Endodermal cell (in vitro differentiated cells): ENCODE measurements around the gene DOCK4. TPM values are rescaled to one million over a fixed set of nuclear protein-coding genes. Genes with fewer than 3 reads are reported as not detected.

Experiments used
- DNase-seq: peaks from one replicate; pipeline ENCODE4 v3.0.0-alpha.2; 2017
- H3K27ac ChIP-seq: 2 replicates; pipeline ENCODE4 v1.5.1; 2013; ENCODE audit warnings: mild to moderate bottlenecking, low read depth, low read length, moderate library complexity
- H3K27me3 ChIP-seq: 2 replicates; pipeline ENCODE4 v1.6.1; 2013; ENCODE audit warnings: mild to moderate bottlenecking, low read length, moderate library complexity; ENCODE audit not compliant: insufficient read depth, control insufficient read depth, poor library complexity, severe bottlenecking
- H3K36me3 ChIP-seq: 2 replicates; pipeline ENCODE4 v1.7.0; 2013; ENCODE audit warnings: mild to moderate bottlenecking, low read length, moderate library complexity; ENCODE audit not compliant: control insufficient read depth, insufficient read depth
- H3K4me1 ChIP-seq: one replicate; pipeline ENCODE4 v1.7.0; 2013; ENCODE audit warnings: low read length; ENCODE audit not compliant: control insufficient read depth, insufficient read depth
- H3K4me3 ChIP-seq: 2 replicates; pipeline ENCODE4 v1.5.1; 2013; ENCODE audit warnings: mild to moderate bottlenecking, low read length, moderate library complexity
- H3K9ac ChIP-seq: 2 replicates; pipeline ENCODE4 v1.6.1; 2013; ENCODE audit warnings: mild to moderate bottlenecking, low read length, moderate library complexity; ENCODE audit not compliant: poor library complexity, severe bottlenecking; ENCODE audit errors: extremely low read depth
- H3K9me3 ChIP-seq: 2 replicates; pipeline ENCODE4 v1.6.1; 2013; ENCODE audit warnings: mild to moderate bottlenecking, low read length, moderate library complexity; ENCODE audit not compliant: control insufficient read depth
- H3K27ac Mint-ChIP-seq: 2 replicates; pipeline ENCODE4 v1.8.0; 2020; ENCODE audit warnings: mixed read lengths
- H3K27me3 Mint-ChIP-seq: 2 replicates; pipeline ENCODE4 v1.8.0; 2021; ENCODE audit warnings: mild to moderate bottlenecking, mixed read lengths; ENCODE audit not compliant: insufficient read depth
- H3K36me3 Mint-ChIP-seq: 2 replicates; pipeline ENCODE4 v1.8.0; 2020; ENCODE audit warnings: low read depth, mixed read lengths
- H3K4me1 Mint-ChIP-seq: 2 replicates; pipeline ENCODE4 v1.8.0; 2020; ENCODE audit warnings: mixed read lengths
- H3K4me3 Mint-ChIP-seq: 2 replicates; pipeline ENCODE4 v1.8.0; 2020; ENCODE audit warnings: mild to moderate bottlenecking, moderate library complexity, mixed read lengths
- H3K9me3 Mint-ChIP-seq: 2 replicates; pipeline ENCODE4 v1.8.0; 2020; ENCODE audit warnings: mild to moderate bottlenecking, mixed read lengths
- WGBS, 2 experiments: methylation state at CpG; one replicate each; pipeline versions ENCODE4 v1.1.5 to v1.1.7; 2013; ENCODE audit warnings: missing lambda C conversion rate in 2 of 2, mixed read lengths in 1 of 2; ENCODE audit not compliant: insufficient coverage in 1 of 2, insufficient read length in 1 of 2; 5-methylcytosine and 5-hydroxymethylcytosine counted together
- total RNA-seq, 2 donors: library from RNA; stranded (reverse); fragmentation: NEBNext Ultra II Directional in 1 of 2; extraction: Animal tissue kit (Norgen Biotek cat#: 25700) in 1 of 2; gene quantifications; 2 replicates in 1 of 2; 3 replicates in 1 of 2; pipeline ENCODE4 v1.2.1, GENCODE V29; 2021
- TF ChIP-seq, protein P1 (sequence below): fragments of 200-600 bp; sonication (generic); conservative IDR thresholded peaks from 2 replicates; pipeline ENCODE4 v1.5.0; 2021; ENCODE audit warnings: antibody characterized with exemption, mild to moderate bottlenecking

DOCK4 gene
- total RNA-seq, 2 donors from 2014 or later = 11.2 to 15.3 TPM

DNA sequence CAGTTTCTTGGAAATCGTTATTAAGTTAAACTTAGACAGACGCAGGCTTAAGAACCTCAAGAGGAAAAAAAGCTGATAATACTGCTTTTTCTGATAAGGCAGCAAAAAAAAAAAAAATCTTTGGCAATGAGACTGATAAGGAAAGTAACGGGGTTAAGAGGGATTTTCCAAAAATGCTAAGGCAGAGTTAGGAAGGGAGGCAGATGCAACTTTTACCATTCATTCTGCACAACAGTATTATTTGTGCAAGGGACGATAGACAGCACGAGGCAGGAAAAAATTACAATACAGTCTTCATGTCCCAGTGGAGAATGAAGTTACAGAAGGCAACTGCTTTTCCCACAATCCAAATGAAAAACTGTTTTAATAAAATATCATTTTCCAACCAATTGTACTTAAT is 194.0 kb downstream of the DOCK4 start:
- TF ChIP-seq, protein P1, sequence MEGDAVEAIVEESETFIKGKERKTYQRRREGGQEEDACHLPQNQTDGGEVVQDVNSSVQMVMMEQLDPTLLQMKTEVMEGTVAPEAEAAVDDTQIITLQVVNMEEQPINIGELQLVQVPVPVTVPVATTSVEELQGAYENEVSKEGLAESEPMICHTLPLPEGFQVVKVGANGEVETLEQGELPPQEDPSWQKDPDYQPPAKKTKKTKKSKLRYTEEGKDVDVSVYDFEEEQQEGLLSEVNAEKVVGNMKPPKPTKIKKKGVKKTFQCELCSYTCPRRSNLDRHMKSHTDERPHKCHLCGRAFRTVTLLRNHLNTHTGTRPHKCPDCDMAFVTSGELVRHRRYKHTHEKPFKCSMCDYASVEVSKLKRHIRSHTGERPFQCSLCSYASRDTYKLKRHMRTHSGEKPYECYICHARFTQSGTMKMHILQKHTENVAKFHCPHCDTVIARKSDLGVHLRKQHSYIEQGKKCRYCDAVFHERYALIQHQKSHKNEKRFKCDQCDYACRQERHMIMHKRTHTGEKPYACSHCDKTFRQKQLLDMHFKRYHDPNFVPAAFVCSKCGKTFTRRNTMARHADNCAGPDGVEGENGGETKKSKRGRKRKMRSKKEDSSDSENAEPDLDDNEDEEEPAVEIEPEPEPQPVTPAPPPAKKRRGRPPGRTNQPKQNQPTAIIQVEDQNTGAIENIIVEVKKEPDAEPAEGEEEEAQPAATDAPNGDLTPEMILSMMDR = no peak
- Histone ChIP-seq H3K9ac (no peak overlapping the region), H3K4me1 (peaks cover 5% of the 10 kb centered on the region), H3K9me3 (no peaks in the 10 kb centered on the region), H3K36me3 (no peaks in the 10 kb centered on the region), H3K4me3 (no peak overlapping the region), H3K27ac (no peak overlapping the region), H3K27me3 (no peaks in the 10 kb centered on the region)
- Mint-ChIP-seq H3K9me3 (no peaks in the 10 kb centered on the region), H3K27ac (no peak overlapping the region), H3K4me3 (no peak overlapping the region), H3K27me3 (no peaks in the 10 kb centered on the region), H3K36me3 (no peaks in the 10 kb centered on the region), H3K4me1 (peaks cover 14% of the 10 kb centered on the region)
- no peak for DNase-seq
- WGBS, 2 experiments = 88% methylated on average over 4 to 5 of the region's 5 CpGs

DNA sequence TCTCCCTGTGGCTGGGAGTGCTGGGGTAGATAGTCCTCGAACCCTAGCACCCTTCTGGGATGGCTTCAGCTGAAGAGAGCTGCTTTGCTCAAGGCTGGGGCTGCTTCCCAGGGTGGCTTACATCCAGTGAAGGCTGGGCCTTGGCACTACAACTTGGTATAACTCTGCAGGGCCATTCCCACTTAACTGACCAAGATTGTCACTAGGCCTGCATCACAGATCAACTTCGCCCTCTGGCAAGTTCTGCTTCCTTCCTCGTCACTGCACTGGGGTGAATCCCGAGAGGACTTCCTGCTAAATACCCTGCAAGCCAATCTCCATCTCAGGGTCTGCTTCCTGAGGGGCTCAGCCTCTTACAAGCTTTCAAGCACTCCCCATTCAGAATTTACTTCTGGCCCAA is 195.2 kb downstream of the DOCK4 start:
- Histone ChIP-seq H3K4me1 (peaks cover 5% of the 10 kb centered on the region), H3K27ac (no peak overlapping the region), H3K9me3 (no peaks in the 10 kb centered on the region), H3K4me3 (no peak overlapping the region), H3K9ac (no peak overlapping the region), H3K27me3 (no peaks in the 10 kb centered on the region), H3K36me3 (no peaks in the 10 kb centered on the region)
- H3K27ac Mint-ChIP-seq = no peak overlapping the region
- H3K4me1 Mint-ChIP-seq = peaks cover 14% of the 10 kb centered on the region
- no peaks in the 10 kb centered on the region for H3K36me3 Mint-ChIP-seq
- WGBS, 2 experiments = 90% methylated on average over 4 of the region's 4 CpGs; no CpG with 5 or more reads in 1 of the 2 experiments
- H3K9me3 Mint-ChIP-seq = no peaks in the 10 kb centered on the region
- no peak for DNase-seq
- H3K4me3 Mint-ChIP-seq = no peak overlapping the region
- H3K27me3 Mint-ChIP-seq = no peaks in the 10 kb centered on the region
- TF ChIP-seq, protein P1 = no peak

DNA sequence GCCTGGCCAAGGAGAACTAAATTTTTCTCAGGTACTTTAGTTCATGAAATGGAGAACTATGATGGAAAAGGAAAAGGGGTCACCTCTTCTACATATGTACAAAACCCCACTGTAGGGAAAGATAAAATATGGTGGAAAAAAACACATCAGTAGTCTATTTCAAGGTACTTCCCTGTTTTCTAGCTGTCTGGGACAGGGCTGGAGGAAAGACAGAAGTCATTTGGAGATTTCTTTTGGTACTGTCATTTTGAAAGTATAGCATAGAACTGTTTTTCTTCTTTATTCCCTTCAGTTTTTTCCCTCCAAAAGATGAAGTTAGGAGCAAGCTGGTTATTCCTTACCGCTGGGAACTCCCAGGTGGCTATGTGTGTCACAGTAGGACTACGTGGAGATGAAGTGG is 196.1 kb downstream of the DOCK4 start:
- Histone ChIP-seq H3K4me3 (no peak overlapping the region), H3K9ac (no peak overlapping the region), H3K9me3 (no peaks in the 10 kb centered on the region), H3K4me1 (peaks cover 5% of the 10 kb centered on the region), H3K36me3 (no peaks in the 10 kb centered on the region), H3K27ac (no peak overlapping the region), H3K27me3 (no peaks in the 10 kb centered on the region)
- peaks cover 14% of the 10 kb centered on the region for H3K4me1 Mint-ChIP-seq
- H3K9me3 Mint-ChIP-seq = no peaks in the 10 kb centered on the region
- no peak for DNase-seq
- TF ChIP-seq, protein P1 = no peak
- H3K36me3 Mint-ChIP-seq = no peaks in the 10 kb centered on the region
- no peaks in the 10 kb centered on the region for H3K27me3 Mint-ChIP-seq
- H3K27ac Mint-ChIP-seq = no peak overlapping the region
- H3K4me3 Mint-ChIP-seq = no peak overlapping the region
- 93 to 100% methylated on average over 1 to 2 of the region's 2 CpGs for WGBS, 2 experiments
